SK-N-SH treated with all-trans-retinoic acid at 6 μM for 48 hours (cell line): ENCODE measurements around the gene TADA3.
A peak's percentile ranks its signal among the peaks of the same experiment; 100 is the strongest.

Experiments used
- ATAC-seq: fragments of 200-7000 bp; cut with Tn5 transposase; 3 replicates; pipeline ENCODE4 v1.9.1; 2020; ENCODE audit warnings: mild to moderate bottlenecking, moderate library complexity
- ARNTL ChIP-seq: fragments of 450-650 bp; formaldehyde crosslinking; IDR thresholded peaks from 2 replicates; pipeline ENCODE4 v1.5.0; 2020; ENCODE audit warnings: low read depth, mild to moderate bottlenecking, moderate library complexity, borderline replicate concordance
- BACH2 ChIP-seq: fragments of 250-450 bp; sonication (Bioruptor Pico); IDR thresholded peaks from 2 replicates; pipeline ENCODE4 v1.9.0; 2021; ENCODE audit warnings: mild to moderate bottlenecking, borderline replicate concordance
- CREB5 ChIP-seq: fragments of 250-450 bp; sonication (Bioruptor Pico); IDR thresholded peaks from 2 replicates; pipeline ENCODE4 v1.5.1; 2020; ENCODE audit warnings: low read depth, mild to moderate bottlenecking, moderate library complexity
- CSDC2 ChIP-seq: fragments of 250-450 bp; sonication (Bioruptor Pico); IDR thresholded peaks from 2 replicates; pipeline ENCODE4 v1.5.0; 2020; ENCODE audit warnings: mild to moderate bottlenecking, moderate library complexity
- CSRNP3 ChIP-seq: fragments of 250-450 bp; sonication (Bioruptor Pico); IDR thresholded peaks from 2 replicates; pipeline ENCODE4 v1.5.1; 2021; ENCODE audit warnings: mild to moderate bottlenecking, moderate library complexity
- ESRRG ChIP-seq: fragments of 250-450 bp; sonication (Bioruptor Pico); IDR thresholded peaks from 2 replicates; pipeline ENCODE4 v1.6.1; 2021; ENCODE audit warnings: mild to moderate bottlenecking
- GLIS3 ChIP-seq: fragments of 250-450 bp; sonication (Bioruptor Pico); IDR thresholded peaks from 2 replicates; pipeline ENCODE4 v1.5.0; 2020; ENCODE audit warnings: mild to moderate bottlenecking, moderate library complexity
- ISL1 ChIP-seq: fragments of 250-450 bp; sonication (Bioruptor Pico); IDR thresholded peaks from 2 replicates; pipeline ENCODE4 v2.1.2; 2022; ENCODE audit warnings: mild to moderate bottlenecking, moderate library complexity
- OSR1 ChIP-seq: fragments of 250-450 bp; sonication (Bioruptor Pico); IDR thresholded peaks from 2 replicates; pipeline ENCODE4 v1.8.0; 2022; ENCODE audit warnings: moderate library complexity, mild to moderate bottlenecking, inconsistent platforms
- PATZ1 ChIP-seq: fragments of 250-450 bp; sonication (Bioruptor Pico); IDR thresholded peaks from 2 replicates; pipeline ENCODE4 v1.8.0; 2020; ENCODE audit warnings: mild to moderate bottlenecking, moderate library complexity, borderline replicate concordance
- POU6F1 ChIP-seq: fragments of 250-450 bp; sonication (Bioruptor Pico); IDR thresholded peaks from 2 replicates; pipeline ENCODE4 v1.8.0; 2021; ENCODE audit warnings: low read depth, mild to moderate bottlenecking, moderate library complexity, borderline replicate concordance
- TCF4 ChIP-seq: fragments of 250-450 bp; sonication (Bioruptor Pico); IDR thresholded peaks from 2 replicates; pipeline ENCODE4 v1.8.0; 2021; ENCODE audit warnings: mild to moderate bottlenecking, moderate library complexity, borderline replicate concordance
- TOX ChIP-seq: fragments of 250-450 bp; sonication (Bioruptor Pico); IDR thresholded peaks from 2 replicates; pipeline ENCODE4 v1.8.0; 2021; ENCODE audit warnings: mild to moderate bottlenecking, moderate library complexity, borderline replicate concordance
- ZC3H10 ChIP-seq: fragments of 250-450 bp; sonication (Bioruptor Pico); IDR thresholded peaks from 2 replicates; pipeline ENCODE4 v1.5.1; 2021; ENCODE audit warnings: mild to moderate bottlenecking, moderate library complexity
- ZFP3 ChIP-seq: fragments of 250-450 bp; sonication (Bioruptor Pico); IDR thresholded peaks from 2 replicates; pipeline ENCODE4 v1.5.0; 2020; ENCODE audit warnings: mild to moderate bottlenecking, moderate library complexity
- ZFP30 ChIP-seq: fragments of 450-650 bp; formaldehyde crosslinking; IDR thresholded peaks from 2 replicates; pipeline ENCODE4 v1.5.0; 2022; ENCODE audit warnings: mild to moderate bottlenecking, moderate library complexity
- ZNF70 ChIP-seq: fragments of 450-650 bp; formaldehyde crosslinking; IDR thresholded peaks from 2 replicates; pipeline ENCODE4 v1.5.0; 2020; ENCODE audit warnings: mild to moderate bottlenecking, moderate library complexity
- ZNF8 ChIP-seq: fragments of 450-650 bp; formaldehyde crosslinking; IDR thresholded peaks from 2 replicates; pipeline ENCODE4 v1.5.0; 2020; ENCODE audit warnings: mild to moderate bottlenecking, moderate library complexity

The TADA3 gene

GRCh38 chr3:9810846-9811245, 18.6 kb upstream of the TADA3 start:
- no peak for ATAC-seq
- no peak for TF ChIP-seq OSR1 (CRISPR knock-in tag)
- no peak for TF ChIP-seq GLIS3 (CRISPR knock-in tag)
- no peak for TF ChIP-seq PATZ1 (CRISPR knock-in tag)
- no peak for TF ChIP-seq ZFP30 (CRISPR knock-in tag)
- no peak for TF ChIP-seq CSDC2 (CRISPR knock-in tag)
- no peak for TF ChIP-seq POU6F1 (CRISPR knock-in tag)
- TF ChIP-seq ZNF8 (CRISPR knock-in tag), result no peak
- TF ChIP-seq, all 23 proteins: peak for 0

GRCh38 chr3:9810433-9810770, 18.1 kb upstream of the TADA3 start:
- TF ChIP-seq POU6F1 (CRISPR knock-in tag), result no peak
- TF ChIP-seq, all 23 proteins: peak for 0
- ATAC-seq, result no peak; the same call in 2 of the 3 replicates

- ATAC-seq, result peak; percentile 81
- TF ChIP-seq ZNF70 (CRISPR knock-in tag), result 0 out of 2 replicates have a peak, but pooled peaks have one; percentile 7
- TF ChIP-seq ARNTL (CRISPR knock-in tag), result peak; percentile 10; the same call in 1 of the 2 replicates
- no peak for TF ChIP-seq OSR1 (CRISPR knock-in tag)
- no peak for TF ChIP-seq ZFP3 (CRISPR knock-in tag)
- TF ChIP-seq ZC3H10 (CRISPR knock-in tag), result 0 out of 2 replicates have a peak, but pooled peaks have one; percentile 48
These were observed 17.6 kb upstream of the TADA3 start, which contains the start of gene TTLL3 for GRCh38 chr3:9809615-9810432. TSS of gene TTLL3 (plus strand) at chr3:9810262. CDS start at chr3:9810662, 400 bp downstream.

GRCh38 chr3:9809239-9809614, 17.0 kb upstream of the TADA3 start:
- peak; percentile 13 for ATAC-seq
- no peak for TF ChIP-seq GLIS3 (CRISPR knock-in tag)
- no peak for TF ChIP-seq POU6F1 (CRISPR knock-in tag)
- no peak for TF ChIP-seq PATZ1 (CRISPR knock-in tag)
- TF ChIP-seq ZFP30 (CRISPR knock-in tag), result no peak
- no peak for TF ChIP-seq CSDC2 (CRISPR knock-in tag)
- no peak for TF ChIP-seq ESRRG
- TF ChIP-seq BACH2 (CRISPR knock-in tag), result no peak
- no peak for TF ChIP-seq TCF4
- no peak for TF ChIP-seq TOX
- no peak for TF ChIP-seq ZC3H10 (CRISPR knock-in tag)
- no peak for TF ChIP-seq OSR1 (CRISPR knock-in tag)
- no peak for TF ChIP-seq CREB5 (CRISPR knock-in tag)
- no peak for TF ChIP-seq CSRNP3 (CRISPR knock-in tag)
- no peak for TF ChIP-seq ISL1
